Fibroblast of villous mesenchyme (primary cell): ENCODE measurements around the gene DRG2. TPM values are rescaled to one million over a fixed set of nuclear protein-coding genes. Genes with fewer than 3 reads are reported as not detected.

Experiments
- DNase-seq: peaks from one replicate; pipeline ENCODE4 v3.0.0-alpha.2; 2010; ENCODE audit warnings: low read depth
- H3K4me3 ChIP-seq: 2 replicates; pipeline ENCODE4 v1.5.1; 2011; ENCODE audit warnings: low read depth, mild to moderate bottlenecking, low read length
- total RNA-seq: library from RNA; depleted of rRNA; stranded (reverse); fragments of >200 nt; gene quantifications from 2 replicates; pipeline ENCODE4 v1.2.3, GENCODE V29; 2012
- TF ChIP-seq, protein P1 (sequence below): IDR thresholded peaks from 2 replicates; pipeline ENCODE4 v1.5.1; 2012; ENCODE audit warnings: low read depth, mild to moderate bottlenecking, low read length; ENCODE audit not compliant: insufficient read depth

DRG2 gene
- total RNA-seq, 1 donor, result 33.2 TPM

DNA sequence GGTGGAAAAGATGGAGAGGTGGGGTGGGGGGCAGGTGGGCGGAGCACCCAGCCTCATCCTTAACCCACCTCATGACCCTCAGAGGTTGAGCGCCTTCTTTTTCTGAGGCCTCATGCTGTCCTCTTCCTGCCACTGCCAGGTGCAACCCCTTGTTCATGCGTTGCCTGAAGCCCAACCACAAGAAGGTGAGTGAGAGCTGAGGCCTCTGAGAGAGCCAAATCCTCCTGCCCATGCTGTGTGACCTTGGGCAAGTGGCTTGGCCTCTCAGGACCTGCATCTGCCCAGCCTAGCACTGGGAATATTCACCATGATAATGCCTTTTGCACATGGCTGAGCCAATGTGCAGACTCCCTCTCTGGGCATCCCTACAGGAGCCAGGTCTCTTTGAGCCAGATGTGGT is 52.9 kb downstream of the DRG2 start:
- no peak for DNase-seq
- TF ChIP-seq, protein P1, sequence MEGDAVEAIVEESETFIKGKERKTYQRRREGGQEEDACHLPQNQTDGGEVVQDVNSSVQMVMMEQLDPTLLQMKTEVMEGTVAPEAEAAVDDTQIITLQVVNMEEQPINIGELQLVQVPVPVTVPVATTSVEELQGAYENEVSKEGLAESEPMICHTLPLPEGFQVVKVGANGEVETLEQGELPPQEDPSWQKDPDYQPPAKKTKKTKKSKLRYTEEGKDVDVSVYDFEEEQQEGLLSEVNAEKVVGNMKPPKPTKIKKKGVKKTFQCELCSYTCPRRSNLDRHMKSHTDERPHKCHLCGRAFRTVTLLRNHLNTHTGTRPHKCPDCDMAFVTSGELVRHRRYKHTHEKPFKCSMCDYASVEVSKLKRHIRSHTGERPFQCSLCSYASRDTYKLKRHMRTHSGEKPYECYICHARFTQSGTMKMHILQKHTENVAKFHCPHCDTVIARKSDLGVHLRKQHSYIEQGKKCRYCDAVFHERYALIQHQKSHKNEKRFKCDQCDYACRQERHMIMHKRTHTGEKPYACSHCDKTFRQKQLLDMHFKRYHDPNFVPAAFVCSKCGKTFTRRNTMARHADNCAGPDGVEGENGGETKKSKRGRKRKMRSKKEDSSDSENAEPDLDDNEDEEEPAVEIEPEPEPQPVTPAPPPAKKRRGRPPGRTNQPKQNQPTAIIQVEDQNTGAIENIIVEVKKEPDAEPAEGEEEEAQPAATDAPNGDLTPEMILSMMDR, result no peak
- H3K4me3 ChIP-seq, result no peak overlapping the region

DNA sequence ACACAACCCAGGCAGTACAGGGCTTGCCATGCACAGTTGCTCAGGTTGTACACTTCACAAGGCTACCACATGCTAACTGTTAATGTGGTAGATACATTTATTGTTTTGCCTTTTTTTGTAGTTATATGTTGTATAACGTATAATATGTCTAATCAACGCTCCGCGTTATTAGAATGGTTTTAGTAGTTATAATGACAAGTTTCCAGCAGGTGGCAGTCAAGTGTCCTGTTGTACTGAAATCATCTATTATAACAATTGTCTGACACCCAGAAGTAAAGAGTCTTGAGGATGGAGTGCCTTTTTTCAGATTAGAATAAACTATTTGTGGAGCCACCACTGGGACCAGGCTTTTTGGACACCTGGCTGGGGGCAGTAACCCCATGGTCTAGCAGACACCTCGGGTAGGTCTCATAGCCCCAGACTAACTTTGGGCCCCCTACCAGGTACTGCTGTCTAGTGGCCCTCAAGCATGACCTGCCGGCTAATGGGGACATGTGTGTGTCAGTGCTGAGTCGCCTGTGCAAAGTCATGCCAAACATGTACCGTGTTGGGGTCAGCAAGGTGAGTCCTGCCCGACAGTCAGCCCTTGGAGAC is 53.6 kb downstream of the DRG2 start:
- peak; percentile 60 for DNase-seq
- H3K4me3 ChIP-seq, result no peak overlapping the region
- TF ChIP-seq, protein P1, result peak; percentile 60

GRCh38 chr17:18142417-18142816 is 54.7 kb downstream of the DRG2 start:
- TF ChIP-seq, protein P1, result no peak
- H3K4me3 ChIP-seq, result no peak overlapping the region
- DNase-seq, result no peak

DNA sequence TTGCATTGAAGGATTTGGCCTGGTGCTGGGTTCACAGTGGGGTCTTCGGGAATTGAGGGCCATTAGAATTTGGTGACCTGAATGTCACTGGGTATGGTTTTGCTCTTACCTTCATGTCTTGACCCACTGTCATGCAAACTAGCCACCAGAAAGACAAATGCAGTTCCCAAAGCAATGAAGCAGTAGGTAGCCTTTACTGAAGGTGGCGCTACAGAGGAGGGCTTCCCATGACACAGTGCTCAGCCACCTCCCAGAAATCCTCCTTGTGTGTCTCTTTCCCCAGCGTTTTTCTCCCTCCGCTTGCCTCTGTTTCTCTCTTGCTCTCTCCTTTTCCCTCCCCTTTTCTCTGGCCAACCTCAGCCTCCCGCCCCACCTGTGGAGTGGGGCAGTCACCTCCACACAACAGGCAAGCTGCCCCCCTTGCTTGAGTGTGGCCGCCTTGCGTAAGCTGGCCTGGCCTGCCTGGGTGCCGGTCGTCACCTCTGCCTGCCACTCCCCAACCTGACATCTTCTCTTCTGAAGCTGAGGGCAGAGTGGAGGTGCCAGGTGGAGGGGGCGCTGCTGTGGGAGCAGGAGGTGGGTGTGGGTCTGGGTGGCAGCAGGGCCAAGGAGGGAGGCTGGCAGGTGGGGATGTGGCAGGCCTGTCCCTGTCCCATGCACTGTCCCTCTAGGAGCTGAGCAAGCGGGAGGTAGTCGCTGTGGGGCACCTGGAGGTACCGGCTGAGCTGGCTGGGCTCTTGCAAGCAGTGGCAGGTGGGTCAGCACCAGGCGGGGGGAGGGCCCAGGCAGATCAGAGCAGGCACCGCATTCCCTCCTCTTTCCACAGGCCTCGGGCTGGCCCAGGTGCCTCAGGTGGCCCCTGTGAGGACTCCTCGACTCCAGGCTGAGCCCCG is 55.5 kb downstream of the DRG2 start:
- H3K4me3 ChIP-seq, result no peak overlapping the region
- DNase-seq, result peak; percentile 12
- TF ChIP-seq, protein P1, result peak; percentile 56

DNA sequence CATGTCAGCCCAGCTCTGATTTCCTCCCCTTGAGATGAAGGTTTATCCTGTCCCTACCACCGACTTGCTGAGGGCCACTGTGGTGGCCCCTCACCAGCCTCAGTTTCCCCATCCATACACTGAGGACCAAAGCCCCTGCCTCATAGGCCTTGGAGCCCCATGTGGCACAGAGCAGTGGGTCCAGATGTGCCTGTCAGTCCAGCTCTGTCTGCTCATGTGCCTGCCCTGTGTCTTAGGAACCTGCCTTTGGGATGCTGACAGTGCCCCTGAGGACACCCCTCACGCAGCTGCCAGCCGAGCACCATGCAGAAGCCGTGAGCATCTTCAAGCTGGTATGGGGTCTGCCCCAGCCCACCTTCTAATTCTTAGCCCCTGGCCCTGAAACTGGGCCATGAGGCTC is 56.5 kb downstream of the DRG2 start:
- TF ChIP-seq, protein P1, result no peak
- no peak overlapping the region for H3K4me3 ChIP-seq
- no peak for DNase-seq

DNA sequence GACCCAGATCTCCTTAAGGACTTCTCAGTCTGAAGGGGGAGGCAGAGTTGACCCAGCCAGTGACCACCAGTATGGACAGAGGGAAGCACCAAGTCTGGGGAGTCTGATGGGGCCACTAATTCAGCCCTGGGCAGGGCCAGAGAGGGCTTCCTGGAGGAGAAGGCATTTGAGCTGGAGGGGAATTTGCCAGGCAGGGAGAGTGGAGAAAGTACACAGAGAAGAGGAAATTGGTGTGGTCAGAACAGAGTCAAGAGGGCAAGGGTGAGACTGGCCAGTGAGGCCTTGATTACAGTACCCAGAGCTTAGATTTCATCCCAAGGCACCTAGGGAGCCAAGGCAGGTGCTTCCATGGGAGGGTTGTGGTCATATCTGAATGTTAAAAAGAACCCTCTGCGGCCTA is 57.1 kb downstream of the DRG2 start:
- TF ChIP-seq, protein P1, result no peak
- DNase-seq, result no peak
- H3K4me3 ChIP-seq, result no peak overlapping the region
